Spleen (tissue), 3 donors: Measurements from ENCODE around the gene G3BP1.

ENCODE experiments used
- POLR2A ChIP-seq, 3 donors: fragments of 450-650 bp; IDR thresholded peaks; one replicate each; pipeline ENCODE4 v1.5.1; 2017; ENCODE audit warnings: antibody characterized with exemption in 3 of 3, mild to moderate bottlenecking in 1 of 3
- POLR2AphosphoS5 ChIP-seq, 3 donors: sonication (generic); formaldehyde crosslinking; IDR thresholded peaks; one replicate each; pipeline ENCODE4 v1.5.1; 2017; ENCODE audit warnings: antibody characterized with exemption in 3 of 3

GRCh38 chr5:151758141-151758429 is 13.7 kb upstream of the G3BP1 start:
- no peak for TF ChIP-seq POLR2A (IDR thresholded peaks at IDR 0.05)
- no peak for TF ChIP-seq POLR2AphosphoS5 (IDR thresholded peaks at IDR 0.05)
